NCI-H2107 treated with DMSO at 0.1 percent for 48 hours (cell line): ENCODE measurements around the gene ACSF3.

Experiments used
- DNase-seq: peaks from one replicate; lab custom pipeline; 2025; ENCODE audit not compliant: unreplicated experiment; lab: John Stamatoyannopoulos, UW

ACSF3 gene

DNA sequence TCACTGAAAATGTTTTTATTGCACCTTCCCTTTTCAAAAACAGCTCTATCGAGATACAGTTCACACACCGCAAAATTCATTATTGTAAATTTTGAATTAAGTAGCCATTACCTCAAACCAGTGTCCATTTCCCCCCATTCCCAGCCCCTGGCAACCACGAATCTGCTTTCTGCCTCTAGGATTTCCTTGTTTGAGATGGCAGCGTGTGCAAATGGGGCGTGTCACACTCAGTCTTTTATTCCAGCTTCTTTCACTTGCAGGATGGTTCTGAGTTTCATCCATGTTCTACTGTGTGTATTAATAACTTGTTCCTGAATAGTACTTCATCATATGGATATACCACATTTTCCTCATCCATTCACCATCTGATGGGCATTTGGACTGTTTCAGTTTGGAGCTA, 14.8 kb downstream of the ACSF3 start:
- DNase-seq, result no peak

GRCh38 chr16:89110641-89111040, 17.0 kb downstream of the ACSF3 start:
- no peak for DNase-seq

- DNase-seq, result no peak
Measured at GRCh38 chr16:89111263-89111662, 17.6 kb downstream of the ACSF3 start.

GRCh38 chr16:89112377-89113151, 18.9 kb downstream of the ACSF3 start:
- DNase-seq, result no peak

GRCh38 chr16:89113152-89113547, 19.5 kb downstream of the ACSF3 start:
- DNase-seq, result no peak

DNA sequence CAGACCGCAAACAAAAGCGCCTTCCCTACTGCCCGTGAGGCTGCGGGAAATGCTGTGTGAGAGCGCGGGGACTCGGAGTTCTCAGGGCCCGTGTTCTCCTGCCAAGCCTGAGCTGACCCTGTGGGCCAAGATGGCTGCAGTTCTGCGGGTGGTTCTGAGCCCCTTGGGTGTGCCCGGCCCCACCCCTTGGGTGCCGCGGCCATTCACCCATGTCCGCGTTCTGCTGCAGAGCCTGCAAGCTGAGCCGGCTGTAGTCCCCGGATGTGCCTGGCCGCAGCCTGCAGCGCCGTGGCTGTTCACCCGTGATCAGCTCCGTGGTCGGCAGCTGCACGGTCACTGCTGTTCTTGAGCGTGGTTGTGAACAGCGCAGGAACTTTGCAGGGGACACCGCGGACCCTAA, 20.0 kb downstream of the ACSF3 start:
- no peak for DNase-seq

- no peak for DNase-seq
Measured at GRCh38 chr16:89114159-89114981, 20.7 kb downstream of the ACSF3 start.

DNA sequence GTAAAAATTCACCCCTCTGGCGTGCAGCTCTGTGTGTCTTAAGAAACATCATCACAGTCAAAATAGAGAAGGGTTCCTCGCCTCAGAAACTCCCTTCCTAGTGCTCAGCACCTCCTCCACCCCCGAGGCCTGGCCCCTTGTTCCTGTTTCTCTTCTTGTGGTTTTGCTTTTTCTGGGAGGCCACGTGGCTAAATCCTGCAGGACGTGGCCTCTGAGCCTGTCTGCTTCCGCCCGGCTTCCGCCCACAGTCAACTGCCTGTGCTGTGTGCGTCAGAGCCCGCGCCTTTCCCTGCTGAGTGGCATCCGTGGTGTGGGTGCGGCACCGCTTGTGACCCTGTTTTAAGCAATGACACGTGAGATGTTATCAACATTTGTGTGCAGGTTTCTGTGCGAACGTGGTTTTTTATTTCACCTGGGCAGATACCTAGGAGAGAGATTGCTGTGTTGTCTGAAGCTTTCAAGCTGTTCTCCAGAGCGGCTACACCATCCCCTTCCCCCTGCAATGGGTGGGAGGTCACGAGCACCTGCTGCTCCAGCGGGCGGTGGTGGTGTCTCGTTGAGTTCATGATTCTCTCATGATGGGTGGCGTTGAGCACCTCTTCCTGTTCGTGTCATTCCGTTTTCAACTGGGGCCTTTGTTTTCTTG, 21.7 kb downstream of the ACSF3 start:
- DNase-seq, result no peak

DNA sequence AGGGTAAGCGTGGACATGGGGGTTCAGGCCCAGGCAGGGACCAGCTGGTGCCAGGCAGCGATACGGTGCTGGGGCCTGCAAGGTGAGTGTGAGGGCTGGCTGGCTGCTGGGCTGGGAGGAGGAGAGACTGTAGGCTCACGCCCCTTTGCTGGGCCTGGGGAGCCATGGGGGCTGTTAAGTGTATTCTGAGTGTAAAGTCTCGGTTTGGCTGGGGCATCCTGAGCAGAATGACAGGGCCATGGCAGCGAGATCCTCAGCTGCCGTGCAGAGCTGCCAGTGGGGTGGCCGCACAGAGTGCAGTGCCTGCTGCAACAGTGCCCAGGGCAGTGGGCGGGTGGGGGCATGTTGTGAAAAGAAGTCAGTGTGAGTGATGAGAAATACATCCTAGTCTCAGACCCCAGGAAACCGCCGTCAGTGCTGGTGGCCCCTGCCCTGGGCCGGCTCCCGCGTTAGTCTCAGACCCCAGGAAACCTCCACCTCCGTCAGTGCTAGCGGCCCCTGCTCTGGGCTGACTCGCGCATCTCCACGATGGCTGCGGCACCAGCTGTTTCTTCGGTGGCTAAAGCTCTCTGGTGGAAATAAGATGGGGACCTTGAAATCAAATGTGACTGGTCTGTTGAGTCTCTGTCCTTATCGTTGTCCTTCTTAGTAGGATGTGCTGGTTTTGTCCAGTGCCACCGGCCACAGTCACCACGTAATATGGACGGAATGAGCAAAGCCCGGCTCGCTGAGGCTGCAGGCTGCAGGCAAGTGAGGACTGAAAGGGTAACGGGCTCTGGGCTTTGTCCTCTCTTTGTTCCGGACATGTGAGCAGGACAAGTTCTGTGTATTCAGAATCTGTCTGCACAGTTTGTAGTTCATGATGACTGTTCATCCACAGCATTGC, 22.9 kb downstream of the ACSF3 start:
- DNase-seq, result no peak

DNA sequence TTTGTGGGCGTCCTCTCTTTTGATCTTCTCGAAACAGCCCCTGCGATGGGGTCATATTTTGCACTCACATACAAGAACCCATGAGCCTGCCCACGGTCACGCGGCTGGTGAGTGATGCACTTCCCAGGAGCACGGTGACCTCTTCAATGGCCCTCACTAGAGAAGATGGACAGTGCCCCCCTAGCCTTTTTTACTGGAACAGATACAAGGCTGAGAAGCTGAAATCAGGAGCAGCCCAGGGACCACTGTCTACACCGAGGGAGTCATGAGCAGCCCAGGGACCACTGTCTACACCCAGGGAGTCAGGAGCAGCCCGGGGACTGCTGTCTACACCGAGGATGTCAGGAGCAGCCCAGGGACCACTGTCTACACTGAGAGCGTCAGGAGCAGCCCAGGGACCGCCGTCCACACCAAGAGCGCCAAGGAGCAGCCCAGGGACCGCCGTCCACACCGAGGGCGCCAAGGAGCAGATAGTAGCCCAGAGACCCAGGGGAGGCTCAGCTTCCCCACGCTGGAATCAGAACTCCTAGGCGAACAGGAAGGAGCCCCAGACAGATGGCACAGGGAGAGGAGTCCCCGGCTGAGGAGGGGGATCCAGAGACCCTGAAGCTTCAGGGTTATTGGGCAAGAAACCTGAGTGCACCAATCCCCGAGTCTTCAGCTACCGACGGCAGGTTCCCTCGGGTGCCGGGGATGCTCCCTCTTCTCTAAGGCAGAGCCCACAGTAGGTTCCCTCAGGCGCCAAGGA, 23.7 kb downstream of the ACSF3 start:
- DNase-seq, result no peak

DNA sequence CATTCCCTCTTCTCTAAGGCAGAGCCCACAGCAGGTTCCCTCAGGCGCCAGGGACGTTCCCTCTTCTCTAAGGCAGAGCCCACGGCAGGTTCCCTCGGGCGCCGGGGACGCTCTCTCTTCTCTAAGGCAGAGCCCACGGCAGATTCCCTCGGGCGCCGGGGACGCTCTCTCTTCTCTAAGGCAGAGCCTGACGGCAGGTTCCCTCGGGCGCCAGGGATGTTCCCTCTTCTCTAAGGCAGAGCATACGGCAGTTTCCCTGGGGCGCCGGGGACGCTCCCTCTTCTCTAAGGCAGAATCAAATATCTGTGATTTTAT, 24.3 kb downstream of the ACSF3 start:
- DNase-seq, result no peak

- DNase-seq, result no peak
Measured at GRCh38 chr16:89118361-89119165, 24.9 kb downstream of the ACSF3 start.

DNA sequence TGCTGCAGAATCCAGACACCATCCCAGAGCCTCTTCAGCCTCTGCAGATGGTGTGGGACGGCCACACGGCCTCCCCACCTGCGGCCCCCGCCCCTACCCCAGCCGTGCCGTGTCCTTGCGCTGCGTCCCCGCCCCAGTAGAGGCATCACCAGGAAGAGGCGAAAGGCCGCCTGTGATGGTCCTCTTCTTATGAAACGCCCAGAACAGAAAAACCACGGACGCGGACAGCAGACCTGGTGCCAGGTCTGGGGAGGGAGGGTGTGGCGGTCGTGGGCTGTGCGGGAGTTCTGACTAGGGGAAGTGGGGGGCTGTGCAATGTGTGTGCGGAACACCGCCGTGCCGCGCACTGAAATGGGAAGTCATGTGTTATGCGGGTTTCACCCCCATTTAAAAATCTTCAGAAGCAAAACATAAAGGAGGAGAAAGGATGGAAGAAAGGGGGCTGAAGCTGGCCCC, 25.5 kb downstream of the ACSF3 start:
- DNase-seq, result no peak

DNA sequence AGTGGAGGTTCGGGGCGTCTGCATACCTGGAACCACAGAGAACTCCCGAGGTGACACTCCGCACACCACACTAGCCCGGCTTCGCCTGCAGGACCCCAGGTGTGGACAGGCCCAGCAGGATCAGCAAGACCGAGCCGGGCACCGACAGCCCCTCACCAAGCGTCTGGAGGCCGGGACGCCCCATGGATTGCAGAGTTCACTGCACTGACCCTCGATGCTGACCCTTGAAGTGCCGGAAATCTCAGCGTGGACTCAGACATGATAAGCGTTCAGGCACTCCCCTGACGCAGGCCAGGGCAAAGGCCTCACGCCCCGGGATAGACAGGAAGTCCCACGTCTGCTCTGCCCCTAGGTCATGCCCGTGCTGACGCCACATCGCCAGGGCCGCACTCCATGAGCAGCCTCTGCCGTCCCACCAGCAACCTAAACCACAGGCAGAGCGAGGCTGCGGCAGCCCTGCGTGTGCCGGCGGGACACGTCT, 26.0 kb downstream of the ACSF3 start:
- DNase-seq, result no peak

- DNase-seq, result no peak
Measured at GRCh38 chr16:89120281-89120680, 26.6 kb downstream of the ACSF3 start.

- no peak for DNase-seq
Measured at GRCh38 chr16:89120921-89121351, 27.3 kb downstream of the ACSF3 start.

- no peak for DNase-seq
Measured at GRCh38 chr16:89121691-89122321, 28.2 kb downstream of the ACSF3 start.

GRCh38 chr16:89122322-89122851, 28.7 kb downstream of the ACSF3 start:
- peak; percentile 92 for DNase-seq
